ENCODE measurements around the gene STK32B.

Gene STK32B

DNA sequence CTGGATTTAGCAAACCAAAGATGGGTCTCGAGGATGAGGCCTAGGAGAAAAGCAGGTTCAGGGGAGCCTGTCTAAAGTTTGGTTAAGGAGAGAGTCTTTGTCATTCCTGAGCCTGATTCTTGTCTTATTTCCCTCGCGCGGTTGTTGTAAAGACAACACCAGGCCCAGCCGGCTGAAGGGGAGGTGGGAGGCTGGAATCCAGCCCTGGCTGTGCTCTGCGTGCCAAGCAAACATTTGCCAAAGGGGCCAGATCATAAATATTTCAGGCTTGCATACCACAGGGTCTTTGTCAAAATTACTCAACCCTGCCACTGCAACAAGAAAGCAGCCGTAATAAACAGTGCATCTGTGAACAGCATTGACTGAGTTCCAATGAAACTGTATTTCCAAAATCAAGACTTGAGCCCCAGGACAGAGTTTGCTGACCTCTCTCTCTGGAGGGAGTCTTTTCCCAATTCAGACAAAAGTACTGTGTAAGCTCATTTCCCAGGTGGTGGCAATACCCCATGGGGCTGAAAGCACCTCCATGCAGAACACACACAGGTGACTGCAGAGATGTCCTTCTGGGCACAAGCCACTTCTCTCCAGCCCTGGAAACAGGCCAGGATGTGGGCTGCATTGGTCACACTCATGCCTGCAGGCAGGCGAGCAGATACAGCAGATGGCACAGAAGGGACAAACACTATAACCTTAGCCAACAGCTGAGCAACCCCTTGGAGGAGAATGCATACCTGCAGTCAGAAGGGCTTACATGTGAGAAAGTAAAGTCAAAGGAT, 320.3 kb downstream of the STK32B start:
- H3K9me3 ChIP-seq (ENCODE audit: insufficient read depth, low read depth, low read length): peaks cover 7% of the 10 kb centered on the region
- no peak overlapping the region for H3K23ac ChIP-seq (ENCODE audit: low read length)
- no peaks in the 10 kb centered on the region for H3K79me1 ChIP-seq (ENCODE audit: low read length)
- H3K14ac ChIP-seq (ENCODE audit: low read length): no peak overlapping the region
- no peak overlapping the region for H3K9ac ChIP-seq (ENCODE audit: low read length)
- H4K8ac ChIP-seq (ENCODE audit: low read depth, low read length): no peak overlapping the region
- H3K4me3 ChIP-seq (ENCODE audit: low read depth, low read length): no peak overlapping the region
- H4K91ac ChIP-seq (ENCODE audit: low read depth, low read length): no peak overlapping the region
- no peak overlapping the region for H2AK5ac ChIP-seq (ENCODE audit: low read length)
- H2BK5ac ChIP-seq (ENCODE audit: low read depth, low read length, poor library complexity): no peak overlapping the region
- H2BK120ac ChIP-seq (ENCODE audit: insufficient read depth, low read length, poor library complexity): no peak overlapping the region
- no peak overlapping the region for H2AFZ ChIP-seq (ENCODE audit: insufficient read depth, low read length, poor library complexity)
- no peak overlapping the region for H4K12ac ChIP-seq (ENCODE audit: low read depth, low read length)
- H3K4me2 ChIP-seq (ENCODE audit: low read length): no peak overlapping the region
- no peaks in the 10 kb centered on the region for H3K79me2 ChIP-seq (ENCODE audit: control insufficient read depth, insufficient read depth, low read length, poor library complexity)
- DNase-seq: peak in 1 of 2 donors; percentile 27
- H2BK12ac ChIP-seq (ENCODE audit: low read length): no peak overlapping the region
- H3K4me1 ChIP-seq (ENCODE audit: control insufficient read depth in 1 of 2, insufficient read depth in 2 of 2, low read length in 2 of 2): no peaks in the 10 kb centered on the region
- no peak overlapping the region for H3K18ac ChIP-seq (ENCODE audit: low read length)
- H3K27ac ChIP-seq (ENCODE audit: low read depth, low read length): no peak overlapping the region
- no peak overlapping the region for H3K4ac ChIP-seq (ENCODE audit: low read depth, low read length)
- no CpG with 5 or more reads among the region's 8 CpGs for WGBS (ENCODE audit: extremely low coverage, insufficient coverage, insufficient read length)
- no peaks in the 10 kb centered on the region for H3K27me3 ChIP-seq (ENCODE audit: insufficient read depth, low read length)
- H3K36me3 ChIP-seq (ENCODE audit: control insufficient read depth in 1 of 2, insufficient read depth in 2 of 2, low read length in 2 of 2): no peaks in the 10 kb centered on the region

DNA sequence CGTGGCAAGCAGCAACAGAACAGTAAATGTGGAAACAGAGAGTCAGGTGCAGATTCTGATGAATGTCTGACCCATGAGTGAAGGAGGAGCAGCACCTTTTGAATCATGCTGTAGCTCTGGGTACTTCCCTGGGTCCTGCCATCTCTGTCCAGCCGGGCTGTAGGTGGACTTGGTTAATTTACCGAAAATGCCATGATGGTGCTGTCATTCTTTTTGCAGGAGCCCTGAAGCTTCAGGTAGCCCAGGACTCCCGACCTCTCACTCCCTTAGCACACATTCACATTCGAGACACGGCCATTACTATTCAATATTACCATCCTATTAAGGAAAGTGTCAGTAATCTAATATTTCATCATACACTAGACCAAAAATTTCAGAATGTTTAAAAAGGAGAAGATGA, 320.9 kb downstream of the STK32B start:
- Histone ChIP-seq H3K79me1 (ENCODE audit: low read length) (no peaks in the 10 kb centered on the region), H2BK12ac (ENCODE audit: low read length) (no peak overlapping the region), H3K14ac (ENCODE audit: low read length) (no peak overlapping the region), H3K23ac (ENCODE audit: low read length) (no peak overlapping the region), H3K9me3 (ENCODE audit: insufficient read depth, low read depth, low read length) (peaks cover 11% of the 10 kb centered on the region), H2AK5ac (ENCODE audit: low read length) (no peak overlapping the region), H4K8ac (ENCODE audit: low read depth, low read length) (no peak overlapping the region), H2BK120ac (ENCODE audit: insufficient read depth, low read length, poor library complexity) (no peak overlapping the region), H3K4me2 (ENCODE audit: low read length) (no peak overlapping the region), H4K91ac (ENCODE audit: low read depth, low read length) (no peak overlapping the region), H3K27ac (ENCODE audit: low read depth, low read length) (no peak overlapping the region), H3K9ac (ENCODE audit: low read length) (no peak overlapping the region), H3K4ac (ENCODE audit: low read depth, low read length) (no peak overlapping the region), H2AFZ (ENCODE audit: insufficient read depth, low read length, poor library complexity) (no peak overlapping the region), H3K18ac (ENCODE audit: low read length) (no peak overlapping the region), H3K4me1 (ENCODE audit: control insufficient read depth in 1 of 2, insufficient read depth in 2 of 2, low read length in 2 of 2) (no peaks in the 10 kb centered on the region), H3K36me3 (ENCODE audit: control insufficient read depth in 1 of 2, insufficient read depth in 2 of 2, low read length in 2 of 2) (no peaks in the 10 kb centered on the region), H3K79me2 (ENCODE audit: control insufficient read depth, insufficient read depth, low read length, poor library complexity) (no peaks in the 10 kb centered on the region), H3K4me3 (ENCODE audit: low read depth, low read length) (no peak overlapping the region), H4K12ac (ENCODE audit: low read depth, low read length) (no peak overlapping the region), H3K27me3 (ENCODE audit: insufficient read depth, low read length) (no peaks in the 10 kb centered on the region), H2BK5ac (ENCODE audit: low read depth, low read length, poor library complexity) (no peak overlapping the region)
- WGBS (ENCODE audit: extremely low coverage, insufficient coverage, insufficient read length): no CpG with 5 or more reads among the region's 6 CpGs
- no peak for DNase-seq

DNA sequence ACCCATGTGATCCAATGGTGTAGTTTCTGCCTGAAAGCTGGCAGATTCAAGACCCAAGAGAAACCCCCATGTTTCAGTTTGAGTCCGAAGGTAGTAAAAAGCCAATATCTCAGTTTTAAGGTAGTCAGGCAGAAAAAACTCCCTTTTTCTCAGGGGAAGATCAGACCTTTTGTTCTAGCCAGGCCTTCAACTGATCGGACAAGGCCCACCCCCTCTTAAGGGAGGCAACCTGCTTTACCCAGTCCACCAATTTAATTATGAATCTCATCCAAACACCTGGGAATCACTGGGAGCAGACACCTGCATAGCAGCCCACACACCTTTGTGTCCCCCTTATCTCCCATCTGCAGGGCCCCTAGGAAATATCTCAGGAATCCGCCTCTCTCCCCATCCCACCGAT, 322.0 kb downstream of the STK32B start:
- Histone ChIP-seq H3K9me3 (ENCODE audit: insufficient read depth, low read depth, low read length) (peaks cover 11% of the 10 kb centered on the region), H3K14ac (ENCODE audit: low read length) (no peak overlapping the region), H2AK5ac (ENCODE audit: low read length) (no peak overlapping the region), H2AFZ (ENCODE audit: insufficient read depth, low read length, poor library complexity) (no peak overlapping the region), H3K27me3 (ENCODE audit: insufficient read depth, low read length) (no peaks in the 10 kb centered on the region), H3K18ac (ENCODE audit: low read length) (no peak overlapping the region), H3K4me3 (ENCODE audit: low read depth, low read length) (no peak overlapping the region), H3K4me2 (ENCODE audit: low read length) (no peak overlapping the region), H3K36me3 (ENCODE audit: control insufficient read depth in 1 of 2, insufficient read depth in 2 of 2, low read length in 2 of 2) (no peaks in the 10 kb centered on the region), H3K79me2 (ENCODE audit: control insufficient read depth, insufficient read depth, low read length, poor library complexity) (no peaks in the 10 kb centered on the region), H2BK12ac (ENCODE audit: low read length) (no peak overlapping the region), H2BK120ac (ENCODE audit: insufficient read depth, low read length, poor library complexity) (no peak overlapping the region), H4K91ac (ENCODE audit: low read depth, low read length) (no peak overlapping the region), H3K4me1 (ENCODE audit: control insufficient read depth in 1 of 2, insufficient read depth in 2 of 2, low read length in 2 of 2) (no peaks in the 10 kb centered on the region), H4K8ac (ENCODE audit: low read depth, low read length) (no peak overlapping the region), H4K12ac (ENCODE audit: low read depth, low read length) (no peak overlapping the region), H3K23ac (ENCODE audit: low read length) (no peak overlapping the region), H2BK5ac (ENCODE audit: low read depth, low read length, poor library complexity) (no peak overlapping the region), H3K4ac (ENCODE audit: low read depth, low read length) (no peak overlapping the region), H3K79me1 (ENCODE audit: low read length) (no peaks in the 10 kb centered on the region), H3K27ac (ENCODE audit: low read depth, low read length) (no peak overlapping the region), H3K9ac (ENCODE audit: low read length) (no peak overlapping the region)
- no CpG with 5 or more reads among the region's 4 CpGs for WGBS (ENCODE audit: extremely low coverage, insufficient coverage, insufficient read length)
- no peak for DNase-seq

DNA sequence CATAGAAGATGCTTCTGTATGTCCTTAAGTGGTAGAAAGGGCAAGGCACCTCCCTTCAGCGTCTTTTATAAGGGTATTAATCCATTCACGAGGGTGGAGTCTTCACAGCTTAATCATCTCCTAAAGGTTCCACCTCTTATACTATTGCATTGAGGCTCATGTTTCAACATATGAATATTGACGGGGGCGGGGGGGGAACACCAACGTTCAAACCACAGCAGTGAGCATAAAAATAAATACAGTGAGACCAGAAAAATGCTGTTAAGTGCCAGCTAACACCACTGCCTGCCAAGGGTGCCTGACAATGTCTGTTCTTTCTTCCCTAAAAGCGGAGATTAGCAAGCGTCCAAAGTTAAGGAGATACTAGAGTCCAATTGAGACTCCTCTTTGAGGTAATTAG, 323.3 kb downstream of the STK32B start:
- WGBS (ENCODE audit: extremely low coverage, insufficient coverage, insufficient read length): no CpG with 5 or more reads among the region's 7 CpGs

More for the DNA sequence above, 323.3 kb downstream of the STK32B start:
- no peak for DNase-seq
- H2AFZ ChIP-seq (ENCODE audit: insufficient read depth, low read length, poor library complexity): no peak overlapping the region
- H3K27me3 ChIP-seq (ENCODE audit: insufficient read depth, low read length): no peaks in the 10 kb centered on the region
- H3K36me3 ChIP-seq (ENCODE audit: control insufficient read depth in 1 of 2, insufficient read depth in 2 of 2, low read length in 2 of 2): no peaks in the 10 kb centered on the region
- no peak overlapping the region for H3K27ac ChIP-seq (ENCODE audit: low read depth, low read length)
- H3K9me3 ChIP-seq (ENCODE audit: insufficient read depth, low read depth, low read length): peaks cover 8% of the 10 kb centered on the region
- no peak overlapping the region for H4K12ac ChIP-seq (ENCODE audit: low read depth, low read length)
- H2BK5ac ChIP-seq (ENCODE audit: low read depth, low read length, poor library complexity): no peak overlapping the region
- no peak overlapping the region for H3K4me3 ChIP-seq (ENCODE audit: low read depth, low read length)
- H3K79me1 ChIP-seq (ENCODE audit: low read length): no peaks in the 10 kb centered on the region
- no peaks in the 10 kb centered on the region for H3K4me1 ChIP-seq (ENCODE audit: control insufficient read depth in 1 of 2, insufficient read depth in 2 of 2, low read length in 2 of 2)
- no peak overlapping the region for H3K4me2 ChIP-seq (ENCODE audit: low read length)
- no peak overlapping the region for H2BK120ac ChIP-seq (ENCODE audit: insufficient read depth, low read length, poor library complexity)
- H4K8ac ChIP-seq (ENCODE audit: low read depth, low read length): no peak overlapping the region
- no peak overlapping the region for H3K23ac ChIP-seq (ENCODE audit: low read length)
- no peak overlapping the region for H3K9ac ChIP-seq (ENCODE audit: low read length)
- H3K14ac ChIP-seq (ENCODE audit: low read length): no peak overlapping the region
- H3K79me2 ChIP-seq (ENCODE audit: control insufficient read depth, insufficient read depth, low read length, poor library complexity): no peaks in the 10 kb centered on the region
- no peak overlapping the region for H4K91ac ChIP-seq (ENCODE audit: low read depth, low read length)
- no peak overlapping the region for H2BK12ac ChIP-seq (ENCODE audit: low read length)
- H3K18ac ChIP-seq (ENCODE audit: low read length): no peak overlapping the region
- H3K4ac ChIP-seq (ENCODE audit: low read depth, low read length): no peak overlapping the region
- H2AK5ac ChIP-seq (ENCODE audit: low read length): no peak overlapping the region
